Measurements from ENCODE around the gene DNAH17. TPM values are rescaled to one million over a fixed set of nuclear protein-coding genes. Genes with fewer than 3 reads are reported as not detected.

The DNAH17 gene
- total RNA-seq, 1 donor from 2014 or later, result 0.54 TPM

DNA sequence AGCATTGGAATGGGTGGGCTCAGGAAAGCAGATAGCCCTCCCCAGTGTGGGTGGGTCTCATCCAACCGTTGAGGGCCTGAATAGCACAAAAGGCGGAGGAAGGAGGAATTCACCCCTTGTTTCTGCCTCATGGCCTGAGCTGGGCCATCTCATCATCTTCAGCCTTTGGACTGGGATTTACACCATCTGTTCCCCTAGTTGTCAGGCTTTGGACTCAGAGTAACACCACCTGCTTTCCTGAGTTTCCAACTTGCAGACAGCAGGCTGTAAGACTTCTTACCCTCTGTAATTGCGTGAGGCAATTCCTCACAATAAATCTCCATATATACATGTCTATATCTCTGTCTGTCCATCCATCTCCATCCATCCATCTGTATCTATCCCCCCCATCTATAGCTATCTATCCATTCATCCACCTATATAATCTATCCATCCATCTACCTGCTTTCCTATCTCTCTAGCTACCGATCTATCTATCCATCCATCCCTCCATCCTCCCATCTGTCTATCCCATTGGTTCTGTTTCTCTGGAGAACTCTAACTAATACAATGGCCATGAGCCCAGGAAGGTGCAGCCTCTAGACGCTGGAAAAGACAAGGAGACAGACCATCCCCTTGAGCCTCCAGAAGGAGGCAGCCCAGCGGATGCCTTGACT lies 21.3 kb downstream of the DNAH17 start:
- Mint-ChIP-seq H3K4me3 (ENCODE audit: unreplicated experiment) (no peak overlapping the region), H3K36me3 (ENCODE audit: unreplicated experiment) (no peaks in the 10 kb centered on the region), H3K9me3 (ENCODE audit: unreplicated experiment) (no peaks in the 10 kb centered on the region), H3K27ac (ENCODE audit: unreplicated experiment) (no peak overlapping the region), H3K27me3 (ENCODE audit: unreplicated experiment) (no peaks in the 10 kb centered on the region), H3K4me1 (ENCODE audit: unreplicated experiment) (peaks cover 3% of the 10 kb centered on the region)
- TF ChIP-seq, protein P1, sequence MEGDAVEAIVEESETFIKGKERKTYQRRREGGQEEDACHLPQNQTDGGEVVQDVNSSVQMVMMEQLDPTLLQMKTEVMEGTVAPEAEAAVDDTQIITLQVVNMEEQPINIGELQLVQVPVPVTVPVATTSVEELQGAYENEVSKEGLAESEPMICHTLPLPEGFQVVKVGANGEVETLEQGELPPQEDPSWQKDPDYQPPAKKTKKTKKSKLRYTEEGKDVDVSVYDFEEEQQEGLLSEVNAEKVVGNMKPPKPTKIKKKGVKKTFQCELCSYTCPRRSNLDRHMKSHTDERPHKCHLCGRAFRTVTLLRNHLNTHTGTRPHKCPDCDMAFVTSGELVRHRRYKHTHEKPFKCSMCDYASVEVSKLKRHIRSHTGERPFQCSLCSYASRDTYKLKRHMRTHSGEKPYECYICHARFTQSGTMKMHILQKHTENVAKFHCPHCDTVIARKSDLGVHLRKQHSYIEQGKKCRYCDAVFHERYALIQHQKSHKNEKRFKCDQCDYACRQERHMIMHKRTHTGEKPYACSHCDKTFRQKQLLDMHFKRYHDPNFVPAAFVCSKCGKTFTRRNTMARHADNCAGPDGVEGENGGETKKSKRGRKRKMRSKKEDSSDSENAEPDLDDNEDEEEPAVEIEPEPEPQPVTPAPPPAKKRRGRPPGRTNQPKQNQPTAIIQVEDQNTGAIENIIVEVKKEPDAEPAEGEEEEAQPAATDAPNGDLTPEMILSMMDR (IDR thresholded peaks at IDR 0.05), result no peak
- DNase-seq (ENCODE audit: extremely low spot score, unreplicated experiment), result no peak

- TF ChIP-seq, protein P1 (IDR thresholded peaks at IDR 0.05), result no peak
- H3K27ac Mint-ChIP-seq (ENCODE audit: unreplicated experiment), result no peak overlapping the region
- no peak overlapping the region for H3K4me3 Mint-ChIP-seq (ENCODE audit: unreplicated experiment)
- peaks cover 3% of the 10 kb centered on the region for H3K36me3 Mint-ChIP-seq (ENCODE audit: unreplicated experiment)
- no peaks in the 10 kb centered on the region for H3K4me1 Mint-ChIP-seq (ENCODE audit: unreplicated experiment)
- peaks cover 13% of the 10 kb centered on the region for H3K9me3 Mint-ChIP-seq (ENCODE audit: unreplicated experiment)
- no peak for DNase-seq (ENCODE audit: extremely low spot score, unreplicated experiment)
- H3K27me3 Mint-ChIP-seq (ENCODE audit: unreplicated experiment), result no peaks in the 10 kb centered on the region
Measured at GRCh38 chr17:78550464-78550863, 26.7 kb downstream of the DNAH17 start.

DNA sequence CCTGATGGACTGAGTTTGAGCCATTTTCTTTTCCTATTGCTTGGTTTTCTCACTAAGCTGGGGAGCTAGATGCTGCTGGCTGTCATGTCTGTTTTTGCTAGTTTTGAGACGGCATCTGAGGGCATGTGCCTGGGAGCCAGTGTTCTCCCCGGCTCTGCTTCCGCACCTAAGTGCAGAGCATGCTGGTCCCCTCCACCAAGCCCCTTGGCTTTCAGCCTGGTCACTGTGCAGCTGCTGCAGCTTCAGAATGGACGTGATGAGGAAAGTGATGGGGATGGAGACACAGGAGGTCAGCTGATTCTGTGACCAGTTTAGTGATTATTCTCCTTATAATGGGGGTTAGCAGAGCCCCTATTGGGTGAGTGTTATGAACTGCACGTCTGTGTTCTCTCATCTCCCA lies 28.5 kb downstream of the DNAH17 start:
- DNase-seq (ENCODE audit: extremely low spot score, unreplicated experiment), result no peak
- H3K27me3 Mint-ChIP-seq (ENCODE audit: unreplicated experiment), result no peaks in the 10 kb centered on the region
- H3K36me3 Mint-ChIP-seq (ENCODE audit: unreplicated experiment), result peaks cover 3% of the 10 kb centered on the region
- no peak overlapping the region for H3K4me3 Mint-ChIP-seq (ENCODE audit: unreplicated experiment)
- peaks cover 13% of the 10 kb centered on the region for H3K9me3 Mint-ChIP-seq (ENCODE audit: unreplicated experiment)
- H3K27ac Mint-ChIP-seq (ENCODE audit: unreplicated experiment), result no peak overlapping the region
- TF ChIP-seq, protein P1 (IDR thresholded peaks at IDR 0.05), result no peak
- no peaks in the 10 kb centered on the region for H3K4me1 Mint-ChIP-seq (ENCODE audit: unreplicated experiment)

DNA sequence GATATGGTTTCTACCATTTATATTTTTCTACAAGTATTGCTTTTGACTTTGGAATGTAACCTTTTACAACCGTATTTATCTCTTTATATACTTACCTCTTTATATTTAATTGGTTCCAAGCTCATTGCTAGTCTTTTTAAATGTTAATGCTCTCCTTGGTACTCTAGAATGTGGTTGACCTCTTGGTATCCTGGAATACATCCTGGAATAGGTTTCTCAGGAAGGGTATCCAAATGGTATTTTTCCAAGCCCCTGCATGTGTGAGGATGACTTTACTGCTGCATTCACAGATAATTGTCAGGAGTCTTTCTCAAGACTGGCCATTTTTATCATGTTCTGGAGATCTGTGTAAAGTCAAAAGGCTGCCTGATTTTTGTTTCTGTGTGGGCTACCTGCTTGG lies 30.2 kb downstream of the DNAH17 start:
- Mint-ChIP-seq H3K27ac (ENCODE audit: unreplicated experiment) (no peak overlapping the region), H3K4me1 (ENCODE audit: unreplicated experiment) (peaks cover 2% of the 10 kb centered on the region), H3K4me3 (ENCODE audit: unreplicated experiment) (no peak overlapping the region), H3K9me3 (ENCODE audit: unreplicated experiment) (peaks cover 13% of the 10 kb centered on the region), H3K27me3 (ENCODE audit: unreplicated experiment) (no peaks in the 10 kb centered on the region), H3K36me3 (ENCODE audit: unreplicated experiment) (peaks cover 3% of the 10 kb centered on the region)
- no peak for DNase-seq (ENCODE audit: extremely low spot score, unreplicated experiment)
- TF ChIP-seq, protein P1 (IDR thresholded peaks at IDR 0.05), result no peak

GRCh38 chr17:78546476-78546875 lies 30.7 kb downstream of the DNAH17 start:
- no peaks in the 10 kb centered on the region for H3K27me3 Mint-ChIP-seq (ENCODE audit: unreplicated experiment)
- H3K9me3 Mint-ChIP-seq (ENCODE audit: unreplicated experiment), result peaks cover 13% of the 10 kb centered on the region
- peaks cover 8% of the 10 kb centered on the region for H3K4me1 Mint-ChIP-seq (ENCODE audit: unreplicated experiment)
- peaks cover 3% of the 10 kb centered on the region for H3K36me3 Mint-ChIP-seq (ENCODE audit: unreplicated experiment)
- H3K4me3 Mint-ChIP-seq (ENCODE audit: unreplicated experiment), result no peak overlapping the region
- H3K27ac Mint-ChIP-seq (ENCODE audit: unreplicated experiment), result no peak overlapping the region
- TF ChIP-seq, protein P1 (IDR thresholded peaks at IDR 0.05), result no peak
- no peak for DNase-seq (ENCODE audit: extremely low spot score, unreplicated experiment)

Measured in osteocyte (in vitro differentiated cells).